ENCODE data around the gene PUM2.
A peak's percentile ranks its signal among the peaks of the same experiment; 100 is the strongest.

PUM2 gene

GRCh38 chr2:20334605-20335203, 15.9 kb downstream of the PUM2 start:
- no peak for DNase-seq

- DNase-seq: no peak
Observed at GRCh38 chr2:20333738-20334137, 16.9 kb downstream of the PUM2 start.

- DNase-seq: no peak
Observed at GRCh38 chr2:20330192-20330591, 20.5 kb downstream of the PUM2 start.

GRCh38 chr2:20327370-20327769, 23.3 kb downstream of the PUM2 start:
- DNase-seq: no peak

GRCh38 chr2:20326163-20326780, 24.4 kb downstream of the PUM2 start:
- peak; percentile 53 for DNase-seq

GRCh38 chr2:20322527-20323300, 27.9 kb downstream of the PUM2 start:
- no peak for DNase-seq

GRCh38 chr2:20317690-20318089, 33.0 kb downstream of the PUM2 start:
- no peak for DNase-seq

GRCh38 chr2:20317197-20317596, 33.4 kb downstream of the PUM2 start:
- no peak for DNase-seq

- peak; percentile 40 for DNase-seq
Observed at GRCh38 chr2:20314562-20315501, 35.8 kb downstream of the PUM2 start.

GRCh38 chr2:20313659-20314058, 37.0 kb downstream of the PUM2 start:
- peak; percentile 34 for DNase-seq

GRCh38 chr2:20309001-20309400, 41.6 kb downstream of the PUM2 start:
- no peak for DNase-seq

GRCh38 chr2:20307311-20307710, 43.3 kb downstream of the PUM2 start:
- DNase-seq: no peak

GRCh38 chr2:20304411-20304810, 46.2 kb downstream of the PUM2 start:
- peak; percentile 89 for DNase-seq

GRCh38 chr2:20303966-20304365, 46.7 kb downstream of the PUM2 start:
- peak; percentile 41 for DNase-seq

GRCh38 chr2:20302019-20302418, 48.6 kb downstream of the PUM2 start:
- DNase-seq: no peak

- no peak for DNase-seq
Observed at GRCh38 chr2:20300656-20301055, 50.0 kb downstream of the PUM2 start.

GRCh38 chr2:20299113-20299512, 51.5 kb downstream of the PUM2 start:
- DNase-seq: no peak

- DNase-seq: no peak
Observed at GRCh38 chr2:20294231-20294630, 56.4 kb downstream of the PUM2 start.

GRCh38 chr2:20292984-20293383, 57.7 kb downstream of the PUM2 start:
- no peak for DNase-seq

- DNase-seq: no peak
Observed at GRCh38 chr2:20291846-20292408, 58.7 kb downstream of the PUM2 start.

GRCh38 chr2:20291106-20291564, 59.5 kb downstream of the PUM2 start:
- DNase-seq: peak; percentile 84

GRCh38 chr2:20288642-20289340, 61.9 kb downstream of the PUM2 start:
- peak; percentile 24 for DNase-seq
